GM21526 (cell line): Measurements from ENCODE around the gene NEIL1.

Experiments
- ATAC-seq: cut with Tn5 transposase; IDR thresholded peaks from one replicate; pipeline ENCODE4 v1.9.1; 2021; ENCODE audit warnings: moderate library complexity; ENCODE audit not compliant: unreplicated experiment, low FRiP score

Gene NEIL1

GRCh38 chr15:75355369-75355768 is 8.5 kb downstream of the NEIL1 start:
- no peak for ATAC-seq

GRCh38 chr15:75356006-75356405 is 9.2 kb downstream of the NEIL1 start:
- no peak for ATAC-seq

GRCh38 chr15:75356517-75356916 is 9.7 kb downstream of the NEIL1 start:
- no peak for ATAC-seq

GRCh38 chr15:75357976-75358673 is 11.3 kb downstream of the NEIL1 start:
- no peak for ATAC-seq

GRCh38 chr15:75358771-75359536 is 12.1 kb downstream of the NEIL1 start:
- no peak for ATAC-seq

GRCh38 chr15:75359537-75360250 is 12.9 kb downstream of the NEIL1 start:
- ATAC-seq = no peak

- ATAC-seq = no peak
Measured at GRCh38 chr15:75360391-75360790, 13.6 kb downstream of the NEIL1 start.

GRCh38 chr15:75360856-75361255 is 14.0 kb downstream of the NEIL1 start:
- no peak for ATAC-seq

GRCh38 chr15:75361361-75361988 is 14.6 kb downstream of the NEIL1 start:
- no peak for ATAC-seq

GRCh38 chr15:75361989-75362641 is 15.3 kb downstream of the NEIL1 start:
- no peak for ATAC-seq

GRCh38 chr15:75362642-75363249 is 15.9 kb downstream of the NEIL1 start:
- ATAC-seq = no peak

GRCh38 chr15:75363786-75364185 is 16.9 kb downstream of the NEIL1 start:
- no peak for ATAC-seq

- ATAC-seq = no peak
Measured at GRCh38 chr15:75364881-75365280, 18.0 kb downstream of the NEIL1 start.

- no peak for ATAC-seq
Measured at GRCh38 chr15:75366163-75366562, 19.3 kb downstream of the NEIL1 start.

GRCh38 chr15:75367006-75367405 is 20.2 kb downstream of the NEIL1 start:
- ATAC-seq = no peak

GRCh38 chr15:75367406-75367912 is 20.6 kb downstream of the NEIL1 start:
- no peak for ATAC-seq

- peak; percentile 81 for ATAC-seq
Measured at GRCh38 chr15:75367913-75368688, 21.3 kb downstream of the NEIL1 start, which contains the start of gene MAN2C1. Gene MAN2C1 (minus strand): TSS chr15:75368607. CDS start chr15:75368583, 24 bp downstream.

GRCh38 chr15:75368689-75369239 is 21.9 kb downstream of the NEIL1 start:
- peak; percentile 11 for ATAC-seq
